ENCODE data around the gene PODXL. TPM values are rescaled to one million over a fixed set of nuclear protein-coding genes. Genes with fewer than 3 reads are reported as not detected.

PODXL gene
- total and polyA plus RNA-seq, 2 donors (not counting 3 experiments of a cell fraction or from before 2014, with no cell fraction given) = 86.4 to 156 TPM

DNA sequence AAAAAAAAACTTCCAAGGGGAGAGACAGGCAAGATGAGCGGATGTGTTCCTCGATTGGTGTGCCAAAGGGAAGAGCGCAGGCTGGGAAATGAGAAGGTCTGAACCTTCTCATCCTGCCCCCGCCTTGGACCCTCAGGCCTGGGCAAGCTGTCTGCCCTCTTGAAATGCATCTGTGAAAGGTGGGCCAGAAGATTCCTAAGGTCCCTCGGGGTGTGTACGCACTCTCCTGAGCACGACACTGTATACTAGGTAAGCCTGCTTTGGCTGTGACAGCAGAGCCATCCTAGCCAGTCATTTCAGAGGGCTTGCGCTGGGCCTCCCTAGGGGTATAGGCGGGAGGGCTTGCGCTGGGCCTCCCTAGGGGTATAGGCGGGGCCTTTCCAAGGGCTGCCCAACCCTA is 26.8 kb downstream of the PODXL start:
- no peak for FAIRE-seq
- no peaks in the 10 kb centered on the region for H4K20me1 ChIP-seq (replicated peaks; ENCODE audit: control insufficient read depth, extremely low read depth, insufficient read depth, low read length)
- H3K27me3 ChIP-seq (ENCODE audit: control insufficient read depth in 2 of 2, insufficient read depth in 2 of 2, low read length in 2 of 2) = no peaks in the 10 kb centered on the region
- H3K79me2 ChIP-seq (ENCODE audit: control insufficient read depth, insufficient read depth, low read length) = peaks cover 75% of the 10 kb centered on the region
- no peaks in the 10 kb centered on the region for H3K9me3 ChIP-seq (replicated peaks; ENCODE audit: control insufficient read depth, insufficient read depth, low read length)
- no peak for TF ChIP-seq POLR2A (IDR thresholded peaks at IDR 0.05; ENCODE audit: low read depth, low read length)
- TF ChIP-seq MYC (IDR thresholded peaks at IDR 0.05; ENCODE audit: low read depth, low read length) = no peak
- no peak for TF ChIP-seq EZH2 (IDR thresholded peaks at IDR 0.05; ENCODE audit: borderline replicate concordance, low read depth, low read length, severe bottlenecking)
- TF ChIP-seq, protein P1, sequence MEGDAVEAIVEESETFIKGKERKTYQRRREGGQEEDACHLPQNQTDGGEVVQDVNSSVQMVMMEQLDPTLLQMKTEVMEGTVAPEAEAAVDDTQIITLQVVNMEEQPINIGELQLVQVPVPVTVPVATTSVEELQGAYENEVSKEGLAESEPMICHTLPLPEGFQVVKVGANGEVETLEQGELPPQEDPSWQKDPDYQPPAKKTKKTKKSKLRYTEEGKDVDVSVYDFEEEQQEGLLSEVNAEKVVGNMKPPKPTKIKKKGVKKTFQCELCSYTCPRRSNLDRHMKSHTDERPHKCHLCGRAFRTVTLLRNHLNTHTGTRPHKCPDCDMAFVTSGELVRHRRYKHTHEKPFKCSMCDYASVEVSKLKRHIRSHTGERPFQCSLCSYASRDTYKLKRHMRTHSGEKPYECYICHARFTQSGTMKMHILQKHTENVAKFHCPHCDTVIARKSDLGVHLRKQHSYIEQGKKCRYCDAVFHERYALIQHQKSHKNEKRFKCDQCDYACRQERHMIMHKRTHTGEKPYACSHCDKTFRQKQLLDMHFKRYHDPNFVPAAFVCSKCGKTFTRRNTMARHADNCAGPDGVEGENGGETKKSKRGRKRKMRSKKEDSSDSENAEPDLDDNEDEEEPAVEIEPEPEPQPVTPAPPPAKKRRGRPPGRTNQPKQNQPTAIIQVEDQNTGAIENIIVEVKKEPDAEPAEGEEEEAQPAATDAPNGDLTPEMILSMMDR (IDR thresholded peaks at IDR 0.05; ENCODE audit: extremely low read depth in 1 of 2, insufficient read depth in 1 of 2, low read depth in 1 of 2, low read length in 2 of 2) = no peak
- intact Hi-C loops (cut with micrococcal nuclease) (loop anchor here (2.0 kb wide), 1 partner anchor 15 kb away; no protein-coding TSS in a partner anchor), dilution Hi-C loops (cut with MboI; ENCODE audit: extremely low pct_ligation_motif_present, low sequenced_read_pairs) (no loop called here)
- no peaks in the 10 kb centered on the region for H3K9me1 ChIP-seq (replicated peaks; ENCODE audit: control insufficient read depth, extremely low read depth, insufficient read depth, low read length)
- ChIA-PET CTCF (interaction anchor here (0.9 kb wide), 1 partner anchor 8 kb away, joined by 3 read pairs; no protein-coding TSS in a partner anchor), POLR2A (no interaction called here)
- no peaks in the 10 kb centered on the region for H3K36me3 ChIP-seq (ENCODE audit: control insufficient read depth in 2 of 2, extremely low read depth in 1 of 2, insufficient read depth in 2 of 2, low read length in 2 of 2)
- H3K4me3 ChIP-seq (replicated peaks in 1 of 3; ENCODE audit: insufficient read depth in 1 of 3, low read depth in 1 of 3, low read length in 3 of 3) = no peak overlapping the region
- H3K27ac ChIP-seq (ENCODE audit: insufficient read depth, low read depth, low read length) = peak overlapping the region; percentile 28
- H3K4me2 ChIP-seq (ENCODE audit: insufficient read depth, low read length) = no peak overlapping the region
- DNase-seq (ENCODE audit: low read depth, low spot score) = no peak
- no peak overlapping the region for H2AFZ ChIP-seq (ENCODE audit: low read depth, low read length)
- BruUV-seq (replicated peaks) = no TSS peak
- no peak overlapping the region for H3K9ac ChIP-seq (replicated peaks; ENCODE audit: extremely low read depth, insufficient read depth, low read length)
- H3K4me1 ChIP-seq (ENCODE audit: control insufficient read depth, extremely low read depth, insufficient read depth, low read length) = peaks cover 52% of the 10 kb centered on the region

GRCh38 chr7:131529179-131529578 is 27.2 kb downstream of the PODXL start:
- Histone ChIP-seq H3K4me1 (ENCODE audit: control insufficient read depth, extremely low read depth, insufficient read depth, low read length) (peaks cover 57% of the 10 kb centered on the region), H3K79me2 (ENCODE audit: control insufficient read depth, insufficient read depth, low read length) (peaks cover 75% of the 10 kb centered on the region), H3K9me1 (replicated peaks; ENCODE audit: control insufficient read depth, extremely low read depth, insufficient read depth, low read length) (no peaks in the 10 kb centered on the region), H3K4me3 (replicated peaks in 1 of 3; ENCODE audit: insufficient read depth in 1 of 3, low read depth in 1 of 3, low read length in 3 of 3) (no peak overlapping the region), H3K4me2 (ENCODE audit: insufficient read depth, low read length) (no peak overlapping the region), H3K9me3 (replicated peaks; ENCODE audit: control insufficient read depth, insufficient read depth, low read length) (no peaks in the 10 kb centered on the region), H3K36me3 (ENCODE audit: control insufficient read depth in 2 of 2, extremely low read depth in 1 of 2, insufficient read depth in 2 of 2, low read length in 2 of 2) (no peaks in the 10 kb centered on the region), H4K20me1 (replicated peaks; ENCODE audit: control insufficient read depth, extremely low read depth, insufficient read depth, low read length) (no peaks in the 10 kb centered on the region), H2AFZ (ENCODE audit: low read depth, low read length) (no peak overlapping the region), H3K27ac (ENCODE audit: insufficient read depth, low read depth, low read length) (peak overlapping the region; percentile 28), H3K27me3 (ENCODE audit: control insufficient read depth in 2 of 2, insufficient read depth in 2 of 2, low read length in 2 of 2) (no peaks in the 10 kb centered on the region), H3K9ac (replicated peaks; ENCODE audit: extremely low read depth, insufficient read depth, low read length) (no peak overlapping the region)
- peak; percentile 69 for FAIRE-seq
- POLR2A ChIA-PET = no interaction called here
- dilution Hi-C loops (cut with MboI; ENCODE audit: extremely low pct_ligation_motif_present, low sequenced_read_pairs) = no loop called here
- TF ChIP-seq FOS (IDR thresholded peaks at IDR 0.05; ENCODE audit: borderline replicate concordance, insufficient read depth, low read length) (no peak), JUN (IDR thresholded peaks at IDR 0.05; ENCODE audit: borderline replicate concordance, insufficient read depth, insufficient read length, low read depth) (no peak)
- CTCF ChIA-PET = no interaction called here
- BruUV-seq (replicated peaks) = no TSS peak
- intact Hi-C loops (cut with micrococcal nuclease) = loop anchor here (2.0 kb wide), 1 partner anchor 16 kb away; no protein-coding TSS in a partner anchor
- DNase-seq (ENCODE audit: low read depth, low spot score) = peak; percentile 74

Data from endothelial cell of umbilical vein (primary cell).